ENCODE data around the gene CEP68.
A peak's percentile ranks its signal among the peaks of the same experiment; 100 is the strongest.

Gene CEP68

DNA sequence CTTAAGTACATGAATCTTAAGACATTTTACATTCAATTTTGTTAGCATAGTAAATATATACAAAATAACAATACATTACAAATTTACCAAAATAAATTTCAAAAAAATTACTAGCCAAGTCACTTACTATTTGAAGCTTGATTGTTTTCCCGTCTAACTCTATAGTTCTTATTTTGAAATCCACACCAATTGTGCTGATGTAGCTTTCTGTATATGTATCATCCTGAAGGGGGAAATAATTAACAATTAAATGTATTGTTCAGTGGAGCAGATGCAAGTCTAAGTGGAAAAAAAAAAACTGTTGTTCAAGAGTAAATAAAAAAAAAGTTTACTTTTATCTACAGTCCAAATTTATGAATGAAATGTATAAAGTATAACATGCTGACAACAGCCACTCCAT lies 41.6 kb downstream of the CEP68 start:
- no peak for TF ChIP-seq PAX5 (IDR thresholded peaks at IDR 0.05; ENCODE audit: insufficient read depth, low read length, severe bottlenecking)
- TF ChIP-seq POLR2AphosphoS5 (IDR thresholded peaks at IDR 0.05; ENCODE audit: low read depth, low read length): no peak
- TF ChIP-seq POU2F2 (IDR thresholded peaks at IDR 0.05; ENCODE audit: low read depth, low read length): no peak
- TF ChIP-seq SPI1 (IDR thresholded peaks at IDR 0.05; ENCODE audit: low read depth, low read length): no peak
- no peak for TF ChIP-seq TAF1 (IDR thresholded peaks at IDR 0.05; ENCODE audit: low read depth, low read length)
- no peak for TF ChIP-seq POLR2A (IDR thresholded peaks at IDR 0.05; ENCODE audit: low read depth, low read length)
- DNase-seq (ENCODE audit: insufficient read length, low spot score): no peak
- no peak for FAIRE-seq

DNA sequence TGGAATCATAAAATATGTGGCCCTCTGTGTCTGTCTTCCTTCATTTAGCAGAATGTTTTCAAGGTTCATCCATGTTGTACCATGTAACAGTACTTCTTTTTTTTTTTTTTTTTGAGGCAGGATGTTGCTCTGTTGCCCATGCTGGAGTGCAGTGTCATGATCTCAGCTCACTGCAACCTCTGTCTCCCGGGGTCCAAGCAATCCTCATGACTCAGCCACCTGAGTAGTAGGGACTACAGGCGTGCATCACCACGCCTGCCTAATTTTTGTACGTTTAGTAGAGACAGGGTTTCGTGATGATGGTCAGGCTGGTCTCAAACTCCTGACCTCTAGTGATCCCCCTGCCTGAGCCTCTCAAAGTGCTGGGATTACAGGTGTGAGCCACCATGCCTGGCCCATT lies 42.5 kb downstream of the CEP68 start:
- FAIRE-seq: no peak
- no peak for DNase-seq (ENCODE audit: insufficient read length, low spot score)
- TF ChIP-seq TAF1 (IDR thresholded peaks at IDR 0.05; ENCODE audit: low read depth, low read length) (no peak), POLR2A (IDR thresholded peaks at IDR 0.05; ENCODE audit: low read depth, low read length) (no peak), SPI1 (IDR thresholded peaks at IDR 0.05; ENCODE audit: low read depth, low read length) (no peak)

GRCh38 chr2:65101071-65101470 lies 44.9 kb downstream of the CEP68 start:
- TF ChIP-seq SPI1 (IDR thresholded peaks at IDR 0.05; ENCODE audit: low read depth, low read length) (no peak), POU2F2 (IDR thresholded peaks at IDR 0.05; ENCODE audit: low read depth, low read length) (no peak), POLR2A (IDR thresholded peaks at IDR 0.05; ENCODE audit: low read depth, low read length) (no peak), POLR2AphosphoS5 (IDR thresholded peaks at IDR 0.05; ENCODE audit: low read depth, low read length) (no peak), TAF1 (IDR thresholded peaks at IDR 0.05; ENCODE audit: low read depth, low read length) (no peak), PAX5 (IDR thresholded peaks at IDR 0.05; ENCODE audit: insufficient read depth, low read length, severe bottlenecking) (no peak)
- FAIRE-seq (no peak), DNase-seq (ENCODE audit: insufficient read length, low spot score) (no peak)

DNA sequence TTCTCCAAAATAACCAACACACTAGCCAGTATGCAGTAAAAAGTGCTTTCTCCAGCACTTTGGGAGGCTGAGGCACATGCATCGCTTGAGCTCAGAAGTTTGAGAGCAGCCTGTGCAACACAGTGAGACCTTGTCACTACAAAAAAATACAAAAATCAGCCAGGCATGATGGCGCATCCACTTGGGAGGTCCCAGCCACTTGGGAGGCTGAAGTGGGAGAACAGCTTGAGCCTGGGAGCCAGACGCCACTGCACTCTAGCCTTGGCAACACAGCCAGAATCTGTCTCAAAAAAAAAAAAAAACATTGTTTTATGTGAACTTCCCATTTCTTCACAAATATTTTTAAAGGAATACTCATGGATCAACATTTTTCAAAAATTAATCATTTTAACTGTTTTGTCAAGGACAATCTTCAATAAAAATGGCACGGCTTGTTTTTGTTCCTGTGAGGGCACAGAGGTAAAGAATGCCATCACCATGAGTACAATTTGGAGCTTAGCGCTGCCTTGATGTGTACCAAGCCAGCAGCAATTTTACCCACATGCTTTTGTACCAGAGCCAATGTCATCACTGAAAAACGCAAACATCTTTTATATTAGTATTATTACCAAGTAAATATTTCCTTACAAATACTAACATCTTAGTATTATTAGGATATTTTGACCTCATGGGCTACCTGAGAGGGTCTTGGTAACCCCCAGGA lies 46.9 kb downstream of the CEP68 start:
- no peak for FAIRE-seq
- no peak for TF ChIP-seq POU2F2 (IDR thresholded peaks at IDR 0.05; ENCODE audit: low read depth, low read length)
- no peak for TF ChIP-seq PAX5 (IDR thresholded peaks at IDR 0.05; ENCODE audit: insufficient read depth, low read length, severe bottlenecking)
- no peak for TF ChIP-seq TAF1 (IDR thresholded peaks at IDR 0.05; ENCODE audit: low read depth, low read length)
- no peak for TF ChIP-seq SPI1 (IDR thresholded peaks at IDR 0.05; ENCODE audit: low read depth, low read length)
- TF ChIP-seq POLR2AphosphoS5 (IDR thresholded peaks at IDR 0.05; ENCODE audit: low read depth, low read length): no peak
- no peak for DNase-seq (ENCODE audit: insufficient read length, low spot score)

GRCh38 chr2:65107530-65107929 lies 51.3 kb downstream of the CEP68 start:
- FAIRE-seq (peak; percentile 13), DNase-seq (ENCODE audit: insufficient read length, low spot score) (no peak)
- no peak for TF ChIP-seq TAF1 (IDR thresholded peaks at IDR 0.05; ENCODE audit: low read depth, low read length)
- TF ChIP-seq POLR2AphosphoS5 (IDR thresholded peaks at IDR 0.05; ENCODE audit: low read depth, low read length): no peak

DNA sequence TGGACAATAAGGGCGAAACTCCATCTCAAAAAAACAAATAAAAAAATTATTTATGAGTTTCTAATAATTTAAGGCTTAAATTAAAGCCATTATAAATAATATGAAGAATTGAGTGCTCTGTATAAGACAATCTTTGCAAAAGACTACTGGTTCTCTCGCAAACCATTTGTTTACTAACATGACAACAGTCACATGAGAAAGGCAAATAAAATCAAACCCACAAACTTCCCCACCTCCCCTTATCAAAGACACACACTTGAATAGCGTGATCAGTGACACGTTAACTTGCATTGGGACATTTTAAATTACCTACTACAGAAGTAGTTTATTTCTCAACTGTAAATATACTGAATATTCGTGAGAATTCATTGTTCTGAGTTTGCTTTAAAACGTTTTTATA lies 52.6 kb downstream of the CEP68 start:
- FAIRE-seq (no peak), DNase-seq (ENCODE audit: insufficient read length, low spot score) (no peak)
- TF ChIP-seq SPI1 (IDR thresholded peaks at IDR 0.05; ENCODE audit: low read depth, low read length): no peak
- TF ChIP-seq POLR2AphosphoS5 (IDR thresholded peaks at IDR 0.05; ENCODE audit: low read depth, low read length): no peak
- TF ChIP-seq PAX5 (IDR thresholded peaks at IDR 0.05; ENCODE audit: insufficient read depth, low read length, severe bottlenecking): no peak
- TF ChIP-seq TAF1 (IDR thresholded peaks at IDR 0.05; ENCODE audit: low read depth, low read length): no peak
- TF ChIP-seq POLR2A (IDR thresholded peaks at IDR 0.05; ENCODE audit: low read depth, low read length): no peak
- no peak for TF ChIP-seq POU2F2 (IDR thresholded peaks at IDR 0.05; ENCODE audit: low read depth, low read length)

DNA sequence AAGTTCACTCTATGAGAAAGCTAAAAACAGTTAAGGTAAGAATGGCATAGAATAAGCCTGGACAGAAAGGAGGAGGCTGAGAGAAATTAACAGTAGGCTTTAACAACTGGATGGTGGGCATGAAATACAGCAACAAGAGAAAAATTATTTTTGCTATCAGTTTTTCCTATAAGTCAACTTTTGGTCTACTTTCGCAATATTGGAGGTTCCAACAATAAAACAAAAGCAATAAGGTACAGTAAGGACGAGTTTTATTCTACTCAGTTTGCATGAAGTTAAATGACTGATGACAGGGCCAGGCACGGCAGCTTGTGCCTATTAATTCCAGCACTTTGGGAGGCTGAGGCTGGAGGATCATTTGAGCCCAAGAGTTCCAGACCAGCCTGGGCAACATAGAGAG lies 56.4 kb downstream of the CEP68 start:
- TF ChIP-seq POLR2AphosphoS5 (IDR thresholded peaks at IDR 0.05; ENCODE audit: low read depth, low read length) (no peak), SPI1 (IDR thresholded peaks at IDR 0.05; ENCODE audit: low read depth, low read length) (no peak), POLR2A (IDR thresholded peaks at IDR 0.05; ENCODE audit: low read depth, low read length) (no peak), PAX5 (IDR thresholded peaks at IDR 0.05; ENCODE audit: insufficient read depth, low read length, severe bottlenecking) (no peak), TAF1 (IDR thresholded peaks at IDR 0.05; ENCODE audit: low read depth, low read length) (no peak), POU2F2 (IDR thresholded peaks at IDR 0.05; ENCODE audit: low read depth, low read length) (no peak)
- no peak for DNase-seq (ENCODE audit: insufficient read length, low spot score)
- FAIRE-seq: no peak

DNA sequence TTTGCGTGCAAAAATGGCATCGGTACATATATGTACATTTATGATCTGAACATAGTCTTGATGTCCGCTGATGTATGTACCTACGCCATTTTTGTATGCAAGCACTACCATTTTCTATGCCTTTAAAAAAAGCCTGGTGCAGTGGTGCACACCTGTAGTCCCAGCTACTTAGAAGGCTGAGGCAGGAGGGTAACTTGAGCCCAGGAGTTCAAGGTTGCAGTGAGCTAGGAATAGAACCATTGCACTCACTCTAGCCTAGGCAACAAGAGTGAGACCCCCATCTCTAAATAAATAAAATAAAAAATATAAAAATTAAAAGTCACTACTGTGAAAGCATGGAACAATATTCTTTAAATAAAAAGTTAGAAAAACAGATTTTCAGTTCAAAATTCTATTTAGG lies 57.0 kb downstream of the CEP68 start:
- DNase-seq (ENCODE audit: insufficient read length, low spot score): no peak
- TF ChIP-seq PAX5 (IDR thresholded peaks at IDR 0.05; ENCODE audit: insufficient read depth, low read length, severe bottlenecking) (no peak), TAF1 (IDR thresholded peaks at IDR 0.05; ENCODE audit: low read depth, low read length) (no peak), POU2F2 (IDR thresholded peaks at IDR 0.05; ENCODE audit: low read depth, low read length) (no peak), SPI1 (IDR thresholded peaks at IDR 0.05; ENCODE audit: low read depth, low read length) (no peak), POLR2AphosphoS5 (IDR thresholded peaks at IDR 0.05; ENCODE audit: low read depth, low read length) (no peak), POLR2A (IDR thresholded peaks at IDR 0.05; ENCODE audit: low read depth, low read length) (no peak)
- FAIRE-seq: no peak

GRCh38 chr2:65113816-65114215 lies 57.6 kb downstream of the CEP68 start:
- FAIRE-seq: no peak

DNA sequence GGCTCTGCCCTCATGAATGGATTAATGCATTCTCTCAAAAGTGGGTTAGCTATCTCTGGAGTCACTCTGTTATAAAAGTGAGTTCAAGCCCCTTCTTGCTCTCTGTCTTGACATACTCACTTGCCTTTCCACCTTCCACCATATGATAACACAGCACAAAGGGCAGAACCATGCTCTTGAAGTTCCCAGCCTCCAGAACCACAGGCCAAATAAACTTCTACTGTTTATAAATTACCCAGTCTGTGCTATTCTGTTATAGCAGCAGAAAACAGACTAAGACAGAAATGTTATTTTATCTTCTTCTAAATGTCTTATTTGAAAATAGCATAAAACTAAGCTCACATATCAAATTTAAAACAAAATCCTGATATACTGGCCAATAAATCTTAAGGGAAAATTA lies 58.7 kb downstream of the CEP68 start:
- no peak for TF ChIP-seq SPI1 (IDR thresholded peaks at IDR 0.05; ENCODE audit: low read depth, low read length)
- no peak for TF ChIP-seq POLR2AphosphoS5 (IDR thresholded peaks at IDR 0.05; ENCODE audit: low read depth, low read length)
- TF ChIP-seq PAX5 (IDR thresholded peaks at IDR 0.05; ENCODE audit: insufficient read depth, low read length, severe bottlenecking): no peak
- TF ChIP-seq POLR2A (IDR thresholded peaks at IDR 0.05; ENCODE audit: low read depth, low read length): no peak
- TF ChIP-seq TAF1 (IDR thresholded peaks at IDR 0.05; ENCODE audit: low read depth, low read length): no peak
- TF ChIP-seq POU2F2 (IDR thresholded peaks at IDR 0.05; ENCODE audit: low read depth, low read length): no peak
- no peak for FAIRE-seq
- DNase-seq (ENCODE audit: insufficient read length, low spot score): no peak

More at GRCh38 chr2:65113816-65114215, 57.6 kb downstream of the CEP68 start:
- TF ChIP-seq POLR2AphosphoS5 (IDR thresholded peaks at IDR 0.05; ENCODE audit: low read depth, low read length) (no peak), POU2F2 (IDR thresholded peaks at IDR 0.05; ENCODE audit: low read depth, low read length) (no peak), TAF1 (IDR thresholded peaks at IDR 0.05; ENCODE audit: low read depth, low read length) (no peak), PAX5 (IDR thresholded peaks at IDR 0.05; ENCODE audit: insufficient read depth, low read length, severe bottlenecking) (no peak), POLR2A (IDR thresholded peaks at IDR 0.05; ENCODE audit: low read depth, low read length) (no peak), SPI1 (IDR thresholded peaks at IDR 0.05; ENCODE audit: low read depth, low read length) (no peak)
- DNase-seq (ENCODE audit: insufficient read length, low spot score): no peak

Measured in GM12891 (cell line).